Mammary epithelial cell (primary cell): ENCODE measurements around the gene YIPF4.

Experiments
- CTCF ChIP-seq, 2 donors: IDR thresholded peaks in 1 of 2; conservative IDR thresholded peaks in 1 of 2; 2 replicates each; pipeline ENCODE4 v1.5.1; 2011 to 2012; ENCODE audit warnings: inconsistent platforms in 2 of 2, low read length in 2 of 2, mild to moderate bottlenecking in 2 of 2, control low read depth in 1 of 2, low read depth in 1 of 2; ENCODE audit not compliant: insufficient read depth in 1 of 2; ENCODE audit errors: extremely low read depth in 1 of 2
- EZH2 ChIP-seq: IDR thresholded peaks from 2 replicates; pipeline ENCODE4 v1.6.1; 2012; ENCODE audit warnings: low read length, inconsistent platforms, borderline replicate concordance

DNA sequence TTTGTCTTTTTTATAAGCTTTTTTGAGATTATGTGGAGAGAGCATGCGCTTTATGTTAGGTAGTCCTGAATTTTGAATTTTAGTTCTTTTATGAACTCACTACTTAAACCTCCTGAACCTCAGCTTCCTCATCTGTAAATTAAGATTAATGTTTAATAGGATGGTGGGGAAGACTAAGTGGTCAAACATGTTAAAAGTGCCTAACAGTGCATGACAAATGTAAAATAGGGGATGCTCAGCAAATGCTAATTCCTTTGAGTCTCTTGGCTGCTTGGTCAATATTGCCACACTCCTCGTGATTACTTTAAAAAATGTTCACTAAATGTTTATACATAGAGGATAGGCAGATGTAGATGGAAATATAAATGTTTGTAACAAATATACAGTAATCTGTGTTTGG is 85.9 kb downstream of the YIPF4 start:
- TF ChIP-seq CTCF (conservative IDR thresholded peaks at IDR 0.05 in 1 of 2, IDR thresholded peaks at IDR 0.05 in 1 of 2; ENCODE audit: extremely low read depth in 1 of 2, insufficient read depth in 1 of 2, low read depth in 1 of 2, low read length in 2 of 2) (no peak), EZH2 (no peak)
